ENCODE data around the gene PDF. TPM values are rescaled to one million over a fixed set of nuclear protein-coding genes. Genes with fewer than 3 reads are reported as not detected.

PDF gene
- total and polyA plus RNA-seq, 2 experiments from 2014 or later = 18.0 to 21.5 TPM

DNA sequence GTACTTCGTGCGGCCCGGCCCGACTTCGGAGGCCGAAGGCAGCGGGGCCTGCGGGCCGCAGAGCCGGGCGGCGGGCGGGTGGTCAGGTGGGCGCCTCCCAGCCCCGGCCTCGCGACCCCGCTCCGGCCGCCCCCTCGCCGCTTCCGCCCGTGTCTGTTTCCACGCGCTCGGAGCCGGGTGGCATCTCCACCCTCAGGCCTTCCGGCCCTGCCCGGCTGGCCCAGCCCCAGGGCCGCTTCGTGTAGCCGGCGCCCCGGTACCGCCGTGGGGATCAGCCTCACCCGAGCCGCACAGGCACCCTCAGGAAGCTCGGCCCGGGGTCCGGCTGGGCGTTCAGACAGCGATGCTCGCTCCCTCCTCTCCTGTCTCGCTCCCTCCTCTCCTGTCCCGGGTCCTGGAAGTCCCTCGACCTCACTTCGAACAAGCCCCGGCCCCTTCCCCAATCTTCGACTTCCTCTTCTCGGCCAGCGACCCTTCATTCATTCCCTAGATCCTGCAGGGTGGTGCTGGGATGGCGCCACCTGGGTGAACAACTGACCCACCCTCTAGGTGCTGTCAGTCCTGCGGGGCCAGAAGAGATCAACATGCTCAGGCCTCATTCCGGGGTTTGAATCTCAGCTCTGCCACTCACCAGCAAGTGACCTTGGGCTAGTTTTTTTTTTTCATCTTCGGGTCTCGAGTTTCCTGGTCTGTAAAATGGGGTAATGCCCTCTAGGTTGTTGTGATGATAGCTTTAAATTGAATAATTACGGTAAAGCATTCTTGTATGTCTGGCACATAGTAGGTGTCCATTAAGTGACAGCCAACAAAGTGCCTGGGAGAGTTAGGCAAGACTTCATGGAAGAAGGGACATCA, 18.6 kb downstream of the PDF start:
- Histone ChIP-seq H3K4me2 (ENCODE audit: unreplicated experiment) (peak overlapping the region; percentile 91), H3K9me2 (ENCODE audit: insufficient read depth) (no peaks in the 10 kb centered on the region), H3K36me3 (ENCODE audit: low read depth) (peaks cover 12% of the 10 kb centered on the region; the same call in 1 of the 2 replicates), H3K27ac (peak overlapping the region; percentile 72), H3K9me3 (ENCODE audit: low read depth) (no peaks in the 10 kb centered on the region), H3K9ac (peak overlapping the region; percentile 93), H3K4me3 (peak overlapping the region; percentile 88), H3K27me3 (replicated peaks; ENCODE audit: insufficient read depth) (no peaks in the 10 kb centered on the region), H3K4me1 (ENCODE audit: insufficient read depth) (peaks cover 4% of the 10 kb centered on the region; the same call in 1 of the 2 replicates), H4K20me1 (ENCODE audit: insufficient read depth) (no peaks in the 10 kb centered on the region), H2AFZ (peak overlapping the region; percentile 79), H3F3A (ENCODE audit: insufficient read depth) (peaks cover 10% of the 10 kb centered on the region; the same call in 1 of the 2 replicates), H3K79me2 (ENCODE audit: insufficient read depth) (peaks cover 54% of the 10 kb centered on the region)
- no peak for TF ChIP-seq EZH2phosphoT487 (IDR thresholded peaks at IDR 0.05; ENCODE audit: insufficient read depth, low read depth)
- no peak for TF ChIP-seq EZH2 (IDR thresholded peaks at IDR 0.05; ENCODE audit: insufficient read depth, poor library complexity, severe bottlenecking)
- in situ Hi-C loops (cut with MboI) = no loop called here
- peak; percentile 71 for DNase-seq
- 2% methylated on average over 31 to 41 of the region's 59 CpGs for WGBS, 2 experiments (ENCODE audit: low coverage in 1 of 2, low lambda C conversion rate in 2 of 2, missing lambda C conversion rate in 2 of 2)

DNA sequence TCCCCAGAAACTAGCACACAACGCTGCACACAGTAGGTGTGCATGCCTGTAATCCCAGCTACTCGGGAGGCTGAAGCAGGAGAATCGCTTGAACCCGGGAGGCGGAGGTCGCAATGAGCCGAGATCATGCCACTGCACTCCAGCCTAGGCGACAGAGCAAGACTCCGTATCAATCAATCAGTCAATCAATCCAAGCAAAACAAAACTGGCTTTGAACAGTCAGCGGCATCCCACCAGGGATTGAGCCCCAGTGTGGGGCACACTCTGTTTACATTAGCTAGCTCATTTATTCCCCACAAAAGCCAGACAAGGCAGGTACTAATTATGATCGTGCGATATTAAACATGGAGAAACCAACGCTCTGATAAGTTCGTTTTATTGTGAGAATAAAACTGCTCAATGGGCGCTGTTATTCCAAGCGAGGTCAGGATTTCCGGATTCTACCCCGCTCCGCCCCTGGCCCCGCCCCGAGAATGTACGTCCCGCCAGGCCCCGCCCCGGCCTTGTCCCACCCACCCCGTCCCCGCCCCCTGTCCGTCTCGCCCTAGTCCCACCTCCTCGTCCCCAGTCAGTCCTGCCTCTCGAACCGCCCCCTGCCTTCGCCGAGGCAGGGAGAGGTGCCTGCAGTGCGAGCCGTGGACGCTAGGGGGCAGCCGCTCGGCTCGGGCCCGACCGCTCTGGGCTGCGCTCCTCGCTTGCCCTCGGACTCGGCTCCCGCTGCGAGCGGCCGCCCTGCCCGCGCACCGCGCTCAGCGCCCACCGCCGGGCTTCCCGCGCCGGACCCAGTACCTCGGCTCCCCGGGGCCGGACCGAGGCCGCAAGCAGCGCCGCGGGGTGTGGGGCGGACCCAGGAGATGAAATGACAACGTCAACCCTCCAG, 19.5 kb downstream of the PDF start, which contains the start of gene VPS4A:
TSS of gene VPS4A (plus strand) at position 698 of the 880 bp plus-strand sequence. CDS start at position 860, 162 bp downstream.
- Histone ChIP-seq H3K9ac (peak within 1 kb of the TSS; percentile 93), H3K9me2 (ENCODE audit: insufficient read depth) (no peaks in the 10 kb centered on the region), H3K9me3 (ENCODE audit: low read depth) (no peaks in the 10 kb centered on the region), H3F3A (ENCODE audit: insufficient read depth) (peaks cover 15% of the 10 kb centered on the region), H3K36me3 (ENCODE audit: low read depth) (peaks cover 5% of the 10 kb centered on the region; the same call in 1 of the 2 replicates), H3K4me3 (peak within 1 kb of the TSS; percentile 88), H3K27ac (peak within 1 kb of the TSS; percentile 72), H3K27me3 (replicated peaks; ENCODE audit: insufficient read depth) (no peaks in the 10 kb centered on the region), H3K4me1 (ENCODE audit: insufficient read depth) (peaks cover 4% of the 10 kb centered on the region), H2AFZ (peak within 1 kb of the TSS; percentile 94), H3K4me2 (ENCODE audit: unreplicated experiment) (peak within 1 kb of the TSS; percentile 91), H3K79me2 (ENCODE audit: insufficient read depth) (peaks cover 45% of the 10 kb centered on the region), H4K20me1 (ENCODE audit: insufficient read depth) (no peaks in the 10 kb centered on the region)
- no peak for TF ChIP-seq EZH2 (IDR thresholded peaks at IDR 0.05; ENCODE audit: insufficient read depth, poor library complexity, severe bottlenecking)
- TF ChIP-seq EZH2phosphoT487 (IDR thresholded peaks at IDR 0.05; ENCODE audit: insufficient read depth, low read depth) = no peak
- DNase-seq = peak; percentile 99
- 8 to 13% methylated on average over 41 to 69 of the region's 70 CpGs for WGBS, 2 experiments (ENCODE audit: low coverage in 1 of 2, low lambda C conversion rate in 2 of 2, missing lambda C conversion rate in 2 of 2)
- in situ Hi-C loops (cut with MboI) = no loop called here

DNA sequence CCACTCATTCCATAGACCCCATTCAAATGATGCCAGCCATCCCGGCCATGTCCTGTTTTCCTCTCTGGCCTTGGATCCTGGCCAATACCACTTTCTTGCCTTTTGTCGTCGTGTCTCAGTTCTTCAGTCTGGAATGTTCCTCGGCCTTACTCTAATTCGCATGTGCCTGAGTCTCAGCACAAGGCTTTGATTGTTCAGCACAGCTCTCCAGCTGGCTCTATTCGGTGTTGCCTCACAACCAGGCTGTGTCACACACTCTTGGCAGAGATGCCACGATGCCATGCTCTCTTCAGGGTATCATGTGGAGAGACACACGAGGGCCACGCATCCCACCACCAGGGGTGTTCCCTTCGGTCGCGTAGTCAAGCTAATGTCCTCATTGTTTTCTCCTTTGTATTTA, 21.1 kb downstream of the PDF start:
- in situ Hi-C loops (cut with MboI) = no loop called here
- Histone ChIP-seq H3K36me3 (ENCODE audit: low read depth) (0 out of 2 replicates have a peak, but pooled peaks cover 5% of the 10 kb centered on the region), H3K9ac (no peak overlapping the region), H3K27me3 (replicated peaks; ENCODE audit: insufficient read depth) (no peaks in the 10 kb centered on the region), H3K9me3 (ENCODE audit: low read depth) (no peaks in the 10 kb centered on the region), H3K4me1 (ENCODE audit: insufficient read depth) (peaks cover 4% of the 10 kb centered on the region), H3K4me2 (ENCODE audit: unreplicated experiment) (no peak overlapping the region), H3K27ac (no peak overlapping the region), H4K20me1 (ENCODE audit: insufficient read depth) (no peaks in the 10 kb centered on the region), H3K9me2 (ENCODE audit: insufficient read depth) (no peaks in the 10 kb centered on the region), H3K4me3 (no peak overlapping the region), H3F3A (ENCODE audit: insufficient read depth) (peaks cover 19% of the 10 kb centered on the region), H3K79me2 (ENCODE audit: insufficient read depth) (peaks cover 30% of the 10 kb centered on the region), H2AFZ (no peak overlapping the region)
- TF ChIP-seq EZH2phosphoT487 (IDR thresholded peaks at IDR 0.05; ENCODE audit: insufficient read depth, low read depth) = no peak
- TF ChIP-seq EZH2 (IDR thresholded peaks at IDR 0.05; ENCODE audit: insufficient read depth, poor library complexity, severe bottlenecking) = no peak
- 53 to 58% methylated on average over 12 of the region's 12 CpGs for WGBS, 2 experiments (ENCODE audit: low coverage in 1 of 2, low lambda C conversion rate in 2 of 2, missing lambda C conversion rate in 2 of 2)
- peak; percentile 50 for DNase-seq

DNA sequence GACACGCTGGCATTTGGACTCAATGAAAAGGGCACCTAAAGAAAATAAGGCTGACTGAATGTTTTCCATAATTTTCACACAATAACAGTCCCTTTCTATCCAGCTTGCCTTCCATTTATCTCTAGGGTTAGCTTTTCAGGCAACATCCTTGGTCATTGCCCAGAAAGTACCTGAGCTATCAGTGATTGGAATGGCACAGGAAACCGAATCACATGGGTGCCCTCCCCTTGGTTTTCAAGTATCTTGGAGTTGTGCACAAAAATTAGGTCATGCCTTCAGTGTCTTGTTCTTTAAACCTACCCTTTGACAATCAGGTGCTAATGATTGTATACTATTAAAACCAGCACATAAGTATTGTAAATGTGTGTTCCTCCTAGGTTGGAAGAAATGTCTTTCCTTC, 22.5 kb downstream of the PDF start:
- Histone ChIP-seq H3F3A (ENCODE audit: insufficient read depth) (peaks cover 19% of the 10 kb centered on the region), H3K9me2 (ENCODE audit: insufficient read depth) (no peaks in the 10 kb centered on the region), H4K20me1 (ENCODE audit: insufficient read depth) (no peaks in the 10 kb centered on the region), H3K9ac (no peak overlapping the region), H3K4me3 (no peak overlapping the region), H3K4me1 (ENCODE audit: insufficient read depth) (peaks cover 3% of the 10 kb centered on the region), H3K79me2 (ENCODE audit: insufficient read depth) (peaks cover 15% of the 10 kb centered on the region), H3K36me3 (ENCODE audit: low read depth) (peaks cover 4% of the 10 kb centered on the region; the same call in 1 of the 2 replicates), H3K27me3 (replicated peaks; ENCODE audit: insufficient read depth) (no peaks in the 10 kb centered on the region), H3K9me3 (ENCODE audit: low read depth) (no peaks in the 10 kb centered on the region), H3K27ac (no peak overlapping the region), H3K4me2 (ENCODE audit: unreplicated experiment) (no peak overlapping the region), H2AFZ (no peak overlapping the region)
- WGBS, 2 experiments (ENCODE audit: low coverage in 1 of 2, low lambda C conversion rate in 2 of 2, missing lambda C conversion rate in 2 of 2) = 98 to 99% methylated on average over 2 of the region's 2 CpGs
- no peak for TF ChIP-seq EZH2 (IDR thresholded peaks at IDR 0.05; ENCODE audit: insufficient read depth, poor library complexity, severe bottlenecking)
- TF ChIP-seq EZH2phosphoT487 (IDR thresholded peaks at IDR 0.05; ENCODE audit: insufficient read depth, low read depth) = no peak
- in situ Hi-C loops (cut with MboI) = no loop called here
- DNase-seq = no peak
